Mesenchymal stem cell (in vitro differentiated cells and primary cell): ENCODE measurements around the gene FRRS1L. TPM values are rescaled to one million over a fixed set of nuclear protein-coding genes. Genes with fewer than 3 reads are reported as not detected.

Source experiments
- DNase-seq: peaks from one replicate; pipeline ENCODE4 v3.0.0-alpha.2; 2013
- H2AFZ ChIP-seq: one replicate; pipeline ENCODE4 v1.6.1; 2013; ENCODE audit warnings: low read depth, mild to moderate bottlenecking, control low read depth, inconsistent platforms, low read length, moderate library complexity
- H2AK5ac ChIP-seq: 2 replicates; pipeline ENCODE4 v1.6.1; 2013; ENCODE audit warnings: low read length, moderate library complexity, mild to moderate bottlenecking, inconsistent platforms; ENCODE audit not compliant: severe bottlenecking
- H2BK120ac ChIP-seq: one replicate; pipeline ENCODE4 v1.6.1; 2013; ENCODE audit warnings: low read depth, mild to moderate bottlenecking, inconsistent platforms, low read length, moderate library complexity
- H2BK12ac ChIP-seq, 2 experiments: one replicate each; pipeline ENCODE4 v1.6.1; 2013; ENCODE audit warnings: inconsistent platforms in 2 of 2, low read length in 2 of 2, mild to moderate bottlenecking in 2 of 2, moderate library complexity in 2 of 2, control low read depth in 1 of 2
- H2BK15ac ChIP-seq: one replicate; pipeline ENCODE4 v1.6.1; 2013; ENCODE audit warnings: mild to moderate bottlenecking, low read depth, inconsistent platforms; ENCODE audit not compliant: poor library complexity, severe bottlenecking
- H2BK5ac ChIP-seq: 2 replicates; pipeline ENCODE4 v1.6.1; 2013; ENCODE audit warnings: low read depth, mild to moderate bottlenecking, low read length, control low read depth, inconsistent platforms; ENCODE audit not compliant: poor library complexity, severe bottlenecking
- H3K14ac ChIP-seq, 2 experiments: one replicate each; pipeline ENCODE4 v1.6.1; 2013; ENCODE audit warnings: inconsistent platforms in 2 of 2, low read length in 2 of 2, control low read depth in 1 of 2, mild to moderate bottlenecking in 1 of 2, moderate library complexity in 1 of 2
- H3K18ac ChIP-seq, 2 experiments: one replicate each; pipeline ENCODE4 v1.6.1; 2013; ENCODE audit warnings: inconsistent platforms in 2 of 2, low read length in 2 of 2, control low read depth in 1 of 2, low read depth in 1 of 2, mild to moderate bottlenecking in 1 of 2
- H3K23ac ChIP-seq, 2 experiments: one replicate each; pipeline ENCODE4 v1.6.1; 2013; ENCODE audit warnings: inconsistent platforms in 2 of 2, low read length in 2 of 2, mild to moderate bottlenecking in 2 of 2, moderate library complexity in 2 of 2, control low read depth in 1 of 2
- H3K27ac ChIP-seq: 2 replicates; pipeline ENCODE4 v1.5.1; 2013; ENCODE audit warnings: mild to moderate bottlenecking, moderate library complexity, low read length, control low read depth, inconsistent platforms; ENCODE audit not compliant: poor library complexity, severe bottlenecking
- H3K27me3 ChIP-seq, 2 experiments: 2 replicates each; pipeline versions ENCODE4 v1.6.1 to v1.7.0; 2013; ENCODE audit warnings: low read length in 2 of 2, mild to moderate bottlenecking in 2 of 2, moderate library complexity in 2 of 2, control low read depth in 1 of 2, inconsistent platforms in 1 of 2; ENCODE audit not compliant: control insufficient read depth in 1 of 2, insufficient read depth in 1 of 2
- H3K36me3 ChIP-seq, 2 experiments: 2 replicates each; pipeline versions ENCODE4 v1.6.1 to v1.7.0; 2013; ENCODE audit warnings: low read length in 2 of 2, control low read depth in 1 of 2, inconsistent platforms in 1 of 2, low read depth in 1 of 2, mild to moderate bottlenecking in 1 of 2; ENCODE audit not compliant: insufficient read depth in 2 of 2, control insufficient read depth in 1 of 2
- H3K4ac ChIP-seq, 2 experiments: one replicate each; pipeline ENCODE4 v1.6.1; 2013; ENCODE audit warnings: inconsistent platforms in 2 of 2, low read length in 2 of 2, mild to moderate bottlenecking in 2 of 2, moderate library complexity in 2 of 2, control low read depth in 1 of 2, low read depth in 1 of 2
- H3K4me1 ChIP-seq: 2 replicates; pipeline ENCODE4 v1.6.1; 2013; ENCODE audit warnings: low read depth, low read length, control low read depth; ENCODE audit not compliant: control insufficient read depth, insufficient read depth
- H3K4me2 ChIP-seq: 2 replicates; pipeline ENCODE4 v1.6.1; 2013; ENCODE audit warnings: low read length, mild to moderate bottlenecking, inconsistent platforms; ENCODE audit not compliant: poor library complexity, severe bottlenecking
- H3K4me3 ChIP-seq, 2 experiments: 2 replicates each; pipeline versions ENCODE4 v1.5.1 to v1.7.0; 2013; ENCODE audit warnings: low read length in 2 of 2, mild to moderate bottlenecking in 2 of 2, control low read depth in 1 of 2, low read depth in 1 of 2; ENCODE audit not compliant: insufficient read depth in 1 of 2
- H3K79me1 ChIP-seq: replicated peaks from 2 replicates; pipeline ENCODE4 v1.6.1; 2013; ENCODE audit warnings: mild to moderate bottlenecking, control low read depth, low read length, inconsistent platforms; ENCODE audit not compliant: poor library complexity, severe bottlenecking
- H3K9ac ChIP-seq: 2 replicates; pipeline ENCODE4 v1.7.0; 2013; ENCODE audit warnings: mild to moderate bottlenecking, low read length, moderate library complexity
- H3K9me3 ChIP-seq: 2 replicates; pipeline ENCODE4 v1.7.0; 2013; ENCODE audit warnings: mild to moderate bottlenecking, low read length; ENCODE audit not compliant: control insufficient read depth
- H4K8ac ChIP-seq: one replicate; pipeline ENCODE4 v1.6.1; 2013; ENCODE audit warnings: inconsistent platforms, mild to moderate bottlenecking, low read length, moderate library complexity
- H4K91ac ChIP-seq: one replicate; pipeline ENCODE4 v1.6.1; 2013; ENCODE audit warnings: mild to moderate bottlenecking, low read length, inconsistent platforms
- WGBS: methylation state at CpG from one replicate; pipeline ENCODE4 v1.1.7; 2013; ENCODE audit warnings: mixed read lengths; 5-methylcytosine and 5-hydroxymethylcytosine counted together
- polyA plus RNA-seq, 2 experiments: library from polyadenylated mRNA; stranded (reverse); fragments of 200-250 nt; gene quantifications; one replicate each; pipeline ENCODE4 v1.2.3, GENCODE V29; 2013

Gene FRRS1L, protein sequence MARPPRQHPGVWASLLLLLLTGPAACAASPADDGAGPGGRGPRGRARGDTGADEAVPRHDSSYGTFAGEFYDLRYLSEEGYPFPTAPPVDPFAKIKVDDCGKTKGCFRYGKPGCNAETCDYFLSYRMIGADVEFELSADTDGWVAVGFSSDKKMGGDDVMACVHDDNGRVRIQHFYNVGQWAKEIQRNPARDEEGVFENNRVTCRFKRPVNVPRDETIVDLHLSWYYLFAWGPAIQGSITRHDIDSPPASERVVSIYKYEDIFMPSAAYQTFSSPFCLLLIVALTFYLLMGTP
- not detected for polyA plus RNA-seq (2013, experiment 1 of 2)
- 0.01 TPM for polyA plus RNA-seq (2013, experiment 2 of 2)

DNA sequence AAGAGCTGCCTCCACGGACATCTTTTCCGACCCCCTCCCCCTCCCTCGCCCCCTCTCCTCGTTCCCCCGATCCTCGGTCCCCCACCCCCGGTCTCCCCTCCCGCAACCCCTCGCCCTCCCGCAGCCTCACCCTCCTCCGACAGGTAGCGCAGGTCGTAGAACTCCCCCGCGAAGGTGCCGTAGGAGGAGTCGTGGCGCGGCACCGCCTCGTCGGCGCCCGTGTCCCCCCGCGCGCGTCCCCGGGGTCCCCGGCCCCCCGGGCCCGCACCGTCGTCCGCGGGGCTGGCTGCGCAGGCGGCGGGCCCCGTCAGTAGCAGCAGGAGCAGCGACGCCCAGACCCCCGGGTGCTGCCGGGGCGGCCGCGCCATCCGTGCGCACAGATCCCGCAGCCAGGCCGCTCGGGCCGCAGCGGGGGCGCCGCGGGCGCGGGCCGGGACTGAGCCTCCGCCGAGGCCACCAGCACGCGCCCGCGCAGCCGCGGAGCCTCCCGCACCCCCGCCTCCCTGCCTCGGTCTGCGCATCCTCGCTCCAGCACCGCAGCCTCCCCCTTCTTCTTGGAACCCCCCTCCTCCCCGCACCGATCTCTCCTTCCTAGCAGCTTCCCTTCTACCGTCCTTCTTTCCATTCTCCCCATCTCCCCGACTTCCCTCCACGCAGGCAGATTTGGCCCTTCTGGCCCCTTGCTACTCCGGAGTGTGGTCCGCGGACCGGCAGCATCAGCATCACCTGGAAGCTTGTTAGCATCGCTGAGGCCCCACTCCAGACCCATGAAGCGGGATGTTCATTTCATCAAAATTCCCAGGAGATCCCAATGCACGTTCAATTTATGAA is at the start of gene FRRS1L:
FRRS1L (minus strand) TSS at position 479 of the 831 bp plus-strand sequence; CDS start at position 368, 111 bp downstream.
- Histone ChIP-seq H4K8ac (no peak within 1 kb of the TSS), H3K18ac (no peak within 1 kb of the TSS), H3K23ac (no peak within 1 kb of the TSS), H3K27ac (no peak within 1 kb of the TSS), H4K91ac (no peak within 1 kb of the TSS), H3K4me3 (peak within 1 kb of the TSS; percentile 45 to 61), H3K9me3 (peaks cover 11% of the 10 kb centered on the region), H3K4ac (no peak within 1 kb of the TSS), H2BK12ac (no peak within 1 kb of the TSS), H3K14ac (no peak within 1 kb of the TSS), H2BK120ac (no peak within 1 kb of the TSS), H3K36me3 (no peaks in the 10 kb centered on the region), H3K4me2 (peak within 1 kb of the TSS; percentile 80), H3K4me1 (peaks cover 3% of the 10 kb centered on the region), H3K27me3 (peaks cover 32 to 59% of the 10 kb centered on the region in 2 experiments), H2BK5ac (no peak within 1 kb of the TSS), H2AFZ (no peak within 1 kb of the TSS), H2AK5ac (no peak within 1 kb of the TSS), H3K79me1 (no peaks in the 10 kb centered on the region), H3K9ac (no peak within 1 kb of the TSS), H2BK15ac (no peak within 1 kb of the TSS)
- 9% methylated on average over 31 of the region's 86 CpGs for WGBS
- DNase-seq, result no peak

DNA sequence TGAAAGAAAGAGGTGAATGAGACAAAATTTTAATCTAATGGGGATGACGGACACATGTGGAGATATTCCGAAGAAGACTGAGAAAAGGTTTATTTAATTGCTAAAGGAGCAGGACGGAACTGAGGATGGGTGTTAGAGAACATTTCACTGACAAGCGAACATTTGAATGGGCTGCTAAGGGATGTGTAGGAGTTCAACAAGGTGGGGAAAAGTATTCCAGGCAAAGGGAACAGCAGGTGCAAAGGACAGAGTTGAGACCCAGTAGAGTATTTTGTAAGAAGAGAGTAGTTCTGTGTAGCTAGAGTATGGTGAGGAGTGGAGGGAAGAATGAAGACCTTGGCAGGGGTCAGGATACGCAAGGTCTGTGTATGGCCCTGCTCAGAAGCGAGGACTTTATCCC is 47.4 kb upstream of the FRRS1L start:
- no peak overlapping the region for H2BK12ac ChIP-seq
- H3K4me3 ChIP-seq, result no peak overlapping the region

DNA sequence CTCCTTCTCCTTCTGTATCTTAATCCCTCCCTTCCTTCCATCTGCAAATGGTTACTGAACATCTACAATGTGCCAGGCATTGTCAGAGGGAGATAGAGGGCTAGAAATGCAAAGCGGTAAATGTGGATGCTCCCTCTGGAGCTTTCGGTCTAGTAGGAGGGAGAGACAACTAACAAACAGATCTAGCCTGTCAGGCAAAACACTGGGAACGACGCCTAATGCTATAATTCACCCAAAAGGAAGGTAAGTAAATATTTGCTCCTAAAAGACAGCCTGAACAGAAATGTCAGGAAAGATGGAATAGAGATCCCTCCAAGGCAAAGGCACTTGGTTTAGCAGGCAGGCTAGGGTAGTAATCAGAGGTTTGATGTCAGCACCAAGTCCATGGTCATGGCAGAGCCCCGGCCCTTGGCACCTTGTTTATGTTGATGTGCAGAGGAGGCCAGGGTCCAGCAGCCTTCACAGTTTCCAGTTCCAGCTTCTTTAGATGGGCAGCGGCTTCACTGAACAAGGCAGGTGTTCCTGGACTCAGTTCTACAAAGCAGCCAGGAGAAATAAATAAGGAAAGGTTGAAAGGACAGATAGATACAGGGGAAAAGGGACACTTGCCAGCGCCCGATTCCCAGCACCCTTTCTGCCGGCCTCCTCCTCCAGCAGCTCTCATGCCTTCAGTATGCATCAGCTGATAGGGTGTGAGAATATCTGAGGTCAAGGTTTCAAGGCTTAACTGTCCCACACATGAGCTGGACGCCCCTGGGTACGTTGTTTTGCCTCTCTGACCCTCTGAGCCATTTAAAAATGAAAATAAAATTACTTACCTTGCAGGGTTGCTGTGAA is 46.5 kb upstream of the FRRS1L start:
- H3K4me2 ChIP-seq, result no peak overlapping the region
- H3K36me3 ChIP-seq, result no peaks in the 10 kb centered on the region
- H3K14ac ChIP-seq, result no peak overlapping the region
- DNase-seq, result no peak
- H2AFZ ChIP-seq, result no peak overlapping the region
- H3K27me3 ChIP-seq, result peaks cover 25 to 48% of the 10 kb centered on the region in 2 experiments
- 87% methylated on average over 7 of the region's 11 CpGs for WGBS
- H2BK120ac ChIP-seq, result no peak overlapping the region
- H3K79me1 ChIP-seq, result no peaks in the 10 kb centered on the region
- H4K8ac ChIP-seq, result no peak overlapping the region
- no peak overlapping the region for H3K23ac ChIP-seq
- H2BK15ac ChIP-seq, result no peak overlapping the region
- no peak overlapping the region for H2AK5ac ChIP-seq
- no peaks in the 10 kb centered on the region for H3K4me1 ChIP-seq
- no peak overlapping the region for H2BK12ac ChIP-seq
- no peak overlapping the region for H3K4ac ChIP-seq
- H2BK5ac ChIP-seq, result no peak overlapping the region
- H4K91ac ChIP-seq, result no peak overlapping the region
- H3K18ac ChIP-seq, result no peak overlapping the region
- H3K4me3 ChIP-seq, result no peak overlapping the region
- no peaks in the 10 kb centered on the region for H3K9me3 ChIP-seq
- no peak overlapping the region for H3K27ac ChIP-seq
- no peak overlapping the region for H3K9ac ChIP-seq

More for the DNA sequence above, 47.4 kb upstream of the FRRS1L start:
- Histone ChIP-seq H3K18ac (no peak overlapping the region), H3K9ac (no peak overlapping the region), H3K36me3 (no peaks in the 10 kb centered on the region), H4K91ac (no peak overlapping the region), H3K79me1 (no peaks in the 10 kb centered on the region), H3K4me2 (no peak overlapping the region), H3K14ac (no peak overlapping the region), H4K8ac (no peak overlapping the region), H3K27ac (no peak overlapping the region), H3K4ac (no peak overlapping the region), H3K4me1 (no peaks in the 10 kb centered on the region), H2BK15ac (no peak overlapping the region), H3K27me3 (peaks cover 30 to 54% of the 10 kb centered on the region in 2 experiments), H2BK5ac (no peak overlapping the region), H2AFZ (no peak overlapping the region), H2BK120ac (no peak overlapping the region), H2AK5ac (no peak overlapping the region), H3K23ac (no peak overlapping the region), H3K9me3 (no peaks in the 10 kb centered on the region)
- 94% methylated on average over 6 of the region's 6 CpGs for whole genome bisulfite sequencing
- DNase-seq, result no peak
